ENCODE measurements around the gene JAK1. TPM values are rescaled to one million over a fixed set of nuclear protein-coding genes. Genes with fewer than 3 reads are reported as not detected.

The JAK1 gene
- total and polyA plus RNA-seq, 9 of the 15 experiments (the other 6 are each of a cell fraction or from before 2014, with no cell fraction given): 9.7 to 44.1 (median 42.5) TPM

- TF ChIP-seq SRSF7 (optimal IDR thresholded peaks at IDR 0.05; ENCODE audit: low read depth, low read length) (no peak), SFPQ (IDR thresholded peaks at IDR 0.05; ENCODE audit: low read depth, low read length) (no peak), NCOR1 (IDR thresholded peaks at IDR 0.05) (peak; percentile 96), ZKSCAN1 (IDR thresholded peaks at IDR 0.05; ENCODE audit: low read depth, low read length) (peak; percentile 94), CC2D1A (IDR thresholded peaks at IDR 0.05) (peak; percentile 93), SRSF3 (IDR thresholded peaks at IDR 0.05; ENCODE audit: insufficient read depth, low read length) (no peak), TAF7 (tag; IDR thresholded peaks at IDR 0.05) (no peak), ZNF445 (CRISPR knock-in tag; IDR thresholded peaks at IDR 0.05; ENCODE audit: low read depth) (no peak)
Measured at GRCh38 chr1:64864018-64864940, 102.1 kb downstream of the JAK1 start (continued).

Data from K562 (cell line).